DND-41 (cell line): ENCODE measurements around the gene FNDC11.

ENCODE experiments used
- ATAC-seq: fragments of 200-7000 bp; cut with Tn5 transposase; 3 replicates; pipeline ENCODE4 v1.9.1; 2021; ENCODE audit warnings: low read depth; ENCODE audit not compliant: insufficient read depth
- DNase-seq: peaks from one replicate; pipeline ENCODE4 v3.0.0-alpha.2; 2020
- H2AFZ ChIP-seq: 2 replicates; pipeline ENCODE4 v1.6.0; 2012; ENCODE audit warnings: low read depth, low read length
- H3K27ac ChIP-seq: 2 replicates; pipeline ENCODE4 v1.5.1; 2012; ENCODE audit warnings: low read length, inconsistent platforms
- H3K27me3 ChIP-seq: fragments of 200-600 bp; sonication (generic); 2 replicates; pipeline ENCODE4 v1.6.0; 2012; ENCODE audit warnings: low read length, mild to moderate bottlenecking, inconsistent platforms; ENCODE audit not compliant: insufficient read depth, poor library complexity
- H3K36me3 ChIP-seq: 2 replicates; pipeline ENCODE4 v1.5.1; 2012; ENCODE audit warnings: low read length, inconsistent platforms; ENCODE audit not compliant: insufficient read depth
- H3K4me1 ChIP-seq: 2 replicates; pipeline ENCODE4 v1.5.1; 2012; ENCODE audit warnings: mild to moderate bottlenecking, low read length; ENCODE audit not compliant: insufficient read depth
- H3K4me2 ChIP-seq: 2 replicates; pipeline ENCODE4 v1.6.0; 2012; ENCODE audit warnings: mild to moderate bottlenecking, moderate library complexity, low read length, inconsistent platforms; ENCODE audit not compliant: insufficient read depth
- H3K4me3 ChIP-seq, 2 experiments: fragments of 200-600 bp in 1 of 2; shearing (Covaris generic) in 1 of 2; 2 replicates each; pipeline ENCODE4 v1.5.1; 2012 to 2016; ENCODE audit warnings: inconsistent platforms in 2 of 2, low read length in 2 of 2, mild to moderate bottlenecking in 2 of 2, low read depth in 1 of 2, moderate library complexity in 1 of 2
- H3K79me2 ChIP-seq: 2 replicates; pipeline ENCODE4 v1.6.0; 2012; ENCODE audit warnings: low read length, inconsistent platforms; ENCODE audit not compliant: insufficient read depth
- H3K9ac ChIP-seq: 2 replicates; pipeline ENCODE4 v1.6.0; 2012; ENCODE audit warnings: low read depth, mild to moderate bottlenecking, inconsistent platforms, low read length, moderate library complexity
- H3K9me3 ChIP-seq: 2 replicates; pipeline ENCODE4 v1.5.1; 2012; ENCODE audit warnings: low read length, moderate library complexity, mild to moderate bottlenecking, inconsistent platforms; ENCODE audit not compliant: insufficient read depth, severe bottlenecking
- H4K20me1 ChIP-seq: 2 replicates; pipeline ENCODE4 v1.6.0; 2012; ENCODE audit warnings: low read length; ENCODE audit not compliant: insufficient read depth
- EZH2 ChIP-seq: IDR thresholded peaks from 3 replicates; pipeline ENCODE4 v1.6.1; 2012; ENCODE audit warnings: borderline replicate concordance, low read depth, mild to moderate bottlenecking, moderate library complexity, low read length, inconsistent platforms; ENCODE audit not compliant: severe bottlenecking
- TF ChIP-seq, protein P1 (sequence below): IDR thresholded peaks from 2 replicates; pipeline ENCODE4 v1.5.1; 2012; ENCODE audit warnings: borderline replicate concordance, low read length, moderate library complexity, mild to moderate bottlenecking; ENCODE audit not compliant: poor library complexity, severe bottlenecking; ENCODE audit errors: extremely low read depth

The FNDC11 gene

GRCh38 chr20:63563225-63563935 lies 9.4 kb downstream of the FNDC11 start:
- ATAC-seq (no peak), DNase-seq (no peak)
- Histone ChIP-seq H3K9ac (no peak overlapping the region), H2AFZ (no peak overlapping the region), H3K36me3 (no peaks in the 10 kb centered on the region), H3K4me1 (peaks cover 7% of the 10 kb centered on the region), H3K27ac (no peak overlapping the region), H3K4me2 (no peak overlapping the region), H3K27me3 (peaks cover 5% of the 10 kb centered on the region), H3K4me3 (no peak overlapping the region), H3K9me3 (no peaks in the 10 kb centered on the region), H3K79me2 (no peaks in the 10 kb centered on the region), H4K20me1 (peaks cover 17% of the 10 kb centered on the region)
- TF ChIP-seq, protein P1, sequence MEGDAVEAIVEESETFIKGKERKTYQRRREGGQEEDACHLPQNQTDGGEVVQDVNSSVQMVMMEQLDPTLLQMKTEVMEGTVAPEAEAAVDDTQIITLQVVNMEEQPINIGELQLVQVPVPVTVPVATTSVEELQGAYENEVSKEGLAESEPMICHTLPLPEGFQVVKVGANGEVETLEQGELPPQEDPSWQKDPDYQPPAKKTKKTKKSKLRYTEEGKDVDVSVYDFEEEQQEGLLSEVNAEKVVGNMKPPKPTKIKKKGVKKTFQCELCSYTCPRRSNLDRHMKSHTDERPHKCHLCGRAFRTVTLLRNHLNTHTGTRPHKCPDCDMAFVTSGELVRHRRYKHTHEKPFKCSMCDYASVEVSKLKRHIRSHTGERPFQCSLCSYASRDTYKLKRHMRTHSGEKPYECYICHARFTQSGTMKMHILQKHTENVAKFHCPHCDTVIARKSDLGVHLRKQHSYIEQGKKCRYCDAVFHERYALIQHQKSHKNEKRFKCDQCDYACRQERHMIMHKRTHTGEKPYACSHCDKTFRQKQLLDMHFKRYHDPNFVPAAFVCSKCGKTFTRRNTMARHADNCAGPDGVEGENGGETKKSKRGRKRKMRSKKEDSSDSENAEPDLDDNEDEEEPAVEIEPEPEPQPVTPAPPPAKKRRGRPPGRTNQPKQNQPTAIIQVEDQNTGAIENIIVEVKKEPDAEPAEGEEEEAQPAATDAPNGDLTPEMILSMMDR, result no peak
- no peak for TF ChIP-seq EZH2

- H3K27me3 ChIP-seq, result peaks cover 11% of the 10 kb centered on the region
- ATAC-seq, result no peak
Observed at GRCh38 chr20:63564036-63564810, 10.3 kb downstream of the FNDC11 start.

GRCh38 chr20:63565021-63565698 lies 11.2 kb downstream of the FNDC11 start:
- H3K36me3 ChIP-seq, result no peaks in the 10 kb centered on the region
- no peak overlapping the region for H3K4me3 ChIP-seq
- no peak overlapping the region for H3K27ac ChIP-seq
- H3K4me2 ChIP-seq, result no peak overlapping the region
- DNase-seq (no peak), ATAC-seq (no peak)
- no peaks in the 10 kb centered on the region for H3K9me3 ChIP-seq
- H3K27me3 ChIP-seq, result peaks cover 13% of the 10 kb centered on the region
- no peak overlapping the region for H3K9ac ChIP-seq
- no peak overlapping the region for H2AFZ ChIP-seq
- TF ChIP-seq, protein P1, result no peak
- TF ChIP-seq EZH2, result no peak
- H4K20me1 ChIP-seq, result peaks cover 25% of the 10 kb centered on the region
- H3K79me2 ChIP-seq, result no peaks in the 10 kb centered on the region
- peaks cover 12% of the 10 kb centered on the region for H3K4me1 ChIP-seq

More at GRCh38 chr20:63564036-63564810, 10.3 kb downstream of the FNDC11 start:
- TF ChIP-seq, protein P1, result no peak
- no peak for TF ChIP-seq EZH2
- Histone ChIP-seq H3K27ac (no peak overlapping the region), H2AFZ (no peak overlapping the region), H4K20me1 (peaks cover 25% of the 10 kb centered on the region), H3K4me1 (peaks cover 12% of the 10 kb centered on the region), H3K79me2 (no peaks in the 10 kb centered on the region), H3K9me3 (no peaks in the 10 kb centered on the region), H3K4me2 (no peak overlapping the region), H3K4me3 (no peak overlapping the region), H3K36me3 (no peaks in the 10 kb centered on the region), H3K9ac (no peak overlapping the region)
- no peak for DNase-seq
